Measurements from ENCODE around the gene TCERG1L. TPM values are rescaled to one million over a fixed set of nuclear protein-coding genes. Genes with fewer than 3 reads are reported as not detected.
"Not testable (repeated sequence)": the region's sequence is repeated elsewhere in the genome, so short reads cannot be mapped to it uniquely, and the experiment has no call there.

Gene TCERG1L
- total RNA-seq, 2 experiments from 2014 or later, result not detected

GRCh38 chr10:131238669-131239280 lies 72.7 kb downstream of the TCERG1L start:
- POLR2A ChIA-PET, result no interaction called here
- H3K27me3 Mint-ChIP-seq, result peaks cover 2% of the 10 kb centered on the region
- no peak overlapping the region for H3K27ac Mint-ChIP-seq
- TF ChIP-seq CTCF (IDR thresholded peaks at IDR 0.05), result no peak
- ATAC-seq, result no peak
- no peak overlapping the region for H3K4me3 Mint-ChIP-seq
- DNase-seq, result no peak
- no peaks in the 10 kb centered on the region for H3K36me3 Mint-ChIP-seq (ENCODE audit: low read depth)
- CTCF ChIA-PET, result interaction anchor here (1.5 kb wide), 1 partner anchor 636 kb away, joined by 3 read pairs; no protein-coding TSS in a partner anchor
- no peaks in the 10 kb centered on the region for H3K4me1 Mint-ChIP-seq (ENCODE audit: low read depth)
- peaks cover 3% of the 10 kb centered on the region for H3K9me3 Mint-ChIP-seq
- intact Hi-C loops (cut with micrococcal nuclease), result no loop called here

- no peak overlapping the region for H3K4me3 Mint-ChIP-seq
- no peak for ATAC-seq
- peaks cover 2% of the 10 kb centered on the region for H3K27me3 Mint-ChIP-seq
- intact Hi-C loops (cut with micrococcal nuclease), result no loop called here
- no peak overlapping the region for H3K27ac Mint-ChIP-seq
- peaks cover 3% of the 10 kb centered on the region for H3K9me3 Mint-ChIP-seq
- ChIA-PET CTCF (interaction anchor here (1.5 kb wide), 1 partner anchor 637 kb away, joined by 3 read pairs; no protein-coding TSS in a partner anchor), POLR2A (no interaction called here)
- DNase-seq, result no peak
- no peaks in the 10 kb centered on the region for H3K36me3 Mint-ChIP-seq (ENCODE audit: low read depth)
- H3K4me1 Mint-ChIP-seq (ENCODE audit: low read depth), result no peaks in the 10 kb centered on the region
- no peak for TF ChIP-seq CTCF (IDR thresholded peaks at IDR 0.05)
These were observed 73.4 kb downstream of the TCERG1L start for GRCh38 chr10:131237991-131238651.

- DNase-seq; H3K9me3 Mint-ChIP-seq; ATAC-seq; H3K27me3 Mint-ChIP-seq; H3K36me3 Mint-ChIP-seq (ENCODE audit: low read depth); H3K27ac Mint-ChIP-seq; CTCF ChIA-PET; H3K4me3 Mint-ChIP-seq; POLR2A ChIA-PET; intact Hi-C loops (cut with micrococcal nuclease); H3K4me1 Mint-ChIP-seq (ENCODE audit: low read depth): not testable (repeated sequence)
These were observed 76.9 kb downstream of the TCERG1L start for GRCh38 chr10:131234606-131235005.

GRCh38 chr10:131233611-131234258 lies 77.8 kb downstream of the TCERG1L start:
- intact Hi-C loops (cut with micrococcal nuclease), result no loop called here
- ATAC-seq (no peak), DNase-seq (no peak)
- no peak overlapping the region for H3K27ac Mint-ChIP-seq
- no peak for TF ChIP-seq CTCF (IDR thresholded peaks at IDR 0.05)
- H3K4me1 Mint-ChIP-seq (ENCODE audit: low read depth), result no peaks in the 10 kb centered on the region
- ChIA-PET POLR2A (no interaction called here), CTCF (no interaction called here)
- H3K9me3 Mint-ChIP-seq, result peaks cover 3% of the 10 kb centered on the region
- H3K36me3 Mint-ChIP-seq (ENCODE audit: low read depth), result no peaks in the 10 kb centered on the region
- no peaks in the 10 kb centered on the region for H3K27me3 Mint-ChIP-seq
- H3K4me3 Mint-ChIP-seq, result no peak overlapping the region

- ATAC-seq, result no peak
- H3K27ac Mint-ChIP-seq, result no peak overlapping the region
- H3K27me3 Mint-ChIP-seq, result no peaks in the 10 kb centered on the region
- no peaks in the 10 kb centered on the region for H3K4me1 Mint-ChIP-seq (ENCODE audit: low read depth)
- no peak for DNase-seq
- no peak overlapping the region for H3K4me3 Mint-ChIP-seq
- H3K36me3 Mint-ChIP-seq (ENCODE audit: low read depth), result no peaks in the 10 kb centered on the region
- ChIA-PET CTCF (no interaction called here), POLR2A (no interaction called here)
- TF ChIP-seq CTCF (IDR thresholded peaks at IDR 0.05), result no peak
- peaks cover 3% of the 10 kb centered on the region for H3K9me3 Mint-ChIP-seq
- intact Hi-C loops (cut with micrococcal nuclease), result no loop called here
These were observed 79.5 kb downstream of the TCERG1L start for GRCh38 chr10:131231965-131232541.
